LNCaP clone FGC (cell line): ENCODE measurements around the gene COPG1.

Experiments used
- DNase-seq: peaks from one replicate; pipeline ENCODE4 v3.0.0-alpha.2; 2011; ENCODE audit warnings: low read depth
- H3K4me3 ChIP-seq: 2 replicates; pipeline ENCODE4 v1.5.1; 2011; ENCODE audit warnings: mild to moderate bottlenecking, low read depth, low read length, control low read depth
- CTCF ChIP-seq: IDR thresholded peaks from 2 replicates; pipeline ENCODE4 v1.5.1; 2012; ENCODE audit warnings: mild to moderate bottlenecking; ENCODE audit not compliant: control insufficient read depth, insufficient read depth; ENCODE audit errors: extremely low read depth

The COPG1 gene

GRCh38 chr3:129317848-129318247 is 68.4 kb downstream of the COPG1 start:
- no peak for DNase-seq
- no peak for TF ChIP-seq CTCF
- H3K4me3 ChIP-seq: no peak overlapping the region

GRCh38 chr3:129318921-129319320 is 69.5 kb downstream of the COPG1 start:
- DNase-seq: no peak
- no peak for TF ChIP-seq CTCF
- H3K4me3 ChIP-seq: no peak overlapping the region

GRCh38 chr3:129320261-129320660 is 70.9 kb downstream of the COPG1 start:
- TF ChIP-seq CTCF: no peak
- DNase-seq: no peak
- H3K4me3 ChIP-seq: no peak overlapping the region

GRCh38 chr3:129320825-129321487 is 71.5 kb downstream of the COPG1 start:
- no peak overlapping the region for H3K4me3 ChIP-seq
- no peak for DNase-seq
- no peak for TF ChIP-seq CTCF

- DNase-seq: no peak
- TF ChIP-seq CTCF: no peak
- H3K4me3 ChIP-seq: no peak overlapping the region
These were observed 72.5 kb downstream of the COPG1 start for GRCh38 chr3:129321887-129322286.

GRCh38 chr3:129323651-129324294 is 74.4 kb downstream of the COPG1 start:
- no peak for TF ChIP-seq CTCF
- H3K4me3 ChIP-seq: no peak overlapping the region
- no peak for DNase-seq

- no peak for DNase-seq
- no peak overlapping the region for H3K4me3 ChIP-seq
- TF ChIP-seq CTCF: no peak
These were observed 75.4 kb downstream of the COPG1 start for GRCh38 chr3:129324855-129325254.
